ENCODE data around the gene THSD8. TPM values are rescaled to one million over a fixed set of nuclear protein-coding genes. Genes with fewer than 3 reads are reported as not detected.

The THSD8 gene
- total and polyA plus RNA-seq, 5 experiments from 2014 or later = 0.96 to 3.1 (median 1.0) TPM; not detected in 1

DNA sequence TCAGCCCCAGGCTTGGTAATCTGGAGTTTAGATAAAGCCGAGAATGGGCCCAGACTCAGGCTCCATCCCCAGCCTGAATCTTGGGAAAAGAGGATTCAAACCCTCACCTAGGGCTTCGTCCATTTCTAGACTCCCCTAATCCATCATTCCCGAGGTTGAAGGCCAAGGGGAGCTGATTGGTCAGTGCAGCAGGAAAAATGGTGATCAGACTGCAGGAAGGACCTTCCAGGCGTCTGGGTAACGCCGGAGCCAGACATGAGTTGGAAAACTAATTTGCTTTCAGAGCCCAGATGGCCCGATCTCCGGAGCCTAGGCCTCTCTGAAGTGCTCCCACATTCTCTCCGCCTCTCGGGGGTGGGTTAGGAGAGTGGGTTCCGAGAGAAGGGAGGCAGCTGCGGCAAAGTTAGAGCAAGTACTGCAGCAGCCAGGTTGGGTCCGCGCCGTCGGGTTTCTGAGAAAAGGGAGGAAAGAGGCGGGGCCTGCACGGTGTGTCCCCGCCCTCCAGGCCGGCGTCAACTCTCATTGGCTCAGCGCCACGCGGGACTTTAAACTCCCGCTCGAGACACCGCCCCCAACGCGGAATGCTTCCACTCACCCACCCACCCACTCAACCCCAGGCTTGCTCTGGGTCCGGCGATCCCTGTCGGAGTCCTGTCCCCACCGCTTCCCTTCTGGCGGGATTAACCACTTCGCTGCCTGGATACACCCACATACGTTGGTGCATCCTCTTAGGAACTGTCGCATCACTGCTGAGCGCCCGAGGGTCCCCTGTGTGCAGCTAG lies 33.3 kb downstream of the THSD8 start:
- Mint-ChIP-seq H3K27me3 (peaks cover 60 to 91% (median 69%) of the 10 kb centered on the region in 5 donors), H3K4me3 (peak overlapping the region in 8 of 10 donors; percentile 20 to 79 (median 60)), H3K36me3 (peaks cover 2 to 15% (median 3%) of the 10 kb centered on the region in 3 donors), H3K9me3 (peaks cover 0 to 8% (median 2%) of the 10 kb centered on the region in 9 donors), H3K27ac (peak overlapping the region in 1 of 10 donors; percentile 45), H3K4me1 (peaks cover 23 to 51% (median 39%) of the 10 kb centered on the region in 4 donors)
- POLR2A ChIA-PET = interaction anchor here (0.6 kb wide), 1 partner anchor 99 kb away, joined by 3 read pairs; no protein-coding TSS in a partner anchor
- ATAC-seq (peak in 1 of 2 donors; percentile 40), DNase-seq (peak in 5 of 10 donors; percentile 27 to 67 (median 44))

DNA sequence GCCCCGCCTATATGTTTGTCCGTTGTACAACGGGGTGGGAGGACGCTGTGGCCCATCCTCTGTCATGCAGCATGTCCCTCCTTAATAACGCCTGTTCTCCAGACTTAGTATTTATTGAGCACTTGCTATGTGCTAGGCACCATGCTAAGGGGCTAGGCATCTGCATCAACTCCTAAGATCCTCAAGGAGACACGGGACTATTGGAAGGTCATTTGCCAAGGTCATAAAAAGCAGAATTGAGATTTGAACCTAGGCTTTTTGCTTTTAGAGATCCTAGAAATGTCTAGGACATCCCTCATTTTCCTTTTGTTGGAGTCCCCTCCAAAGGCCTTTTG lies 34.6 kb downstream of the THSD8 start:
- DNase-seq = no peak

DNA sequence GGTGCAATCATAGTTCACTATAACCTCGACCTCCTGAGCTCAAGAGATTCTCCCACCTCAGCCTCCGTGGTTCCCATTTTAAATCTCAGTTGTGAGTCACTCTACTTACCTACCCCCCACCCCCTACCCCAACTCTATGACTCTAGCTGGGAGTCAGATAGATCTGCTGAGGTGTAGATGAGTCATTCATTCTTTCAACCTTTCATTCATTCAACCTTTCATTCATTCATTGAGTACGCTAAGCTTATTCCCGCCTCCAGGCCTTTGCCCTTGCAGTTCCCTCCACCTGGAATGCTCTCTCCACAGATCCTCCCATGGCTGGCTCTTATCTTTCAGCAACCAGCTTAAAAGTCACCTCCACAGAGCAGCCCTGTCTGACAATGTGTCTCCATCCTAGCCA lies 35.4 kb downstream of the THSD8 start:
- Mint-ChIP-seq H3K27ac (no peak overlapping the region), H3K4me3 (peak overlapping the region in 6 of 10 donors; percentile 11 to 46 (median 22)), H3K9me3 (peaks cover 0 to 4% (median 0%) of the 10 kb centered on the region in 9 donors), H3K4me1 (peaks cover 30 to 62% (median 47%) of the 10 kb centered on the region in 4 donors), H3K27me3 (peaks cover 56 to 91% (median 68%) of the 10 kb centered on the region in 5 donors), H3K36me3 (peaks cover 0 to 15% (median 3%) of the 10 kb centered on the region in 3 donors)
- POLR2A ChIA-PET = interaction anchor here (0.7 kb wide), 1 partner anchor 266 kb away, joined by 3 read pairs; no protein-coding TSS in a partner anchor
- DNase-seq (no peak), ATAC-seq (no peak)

More for the DNA sequence above, 34.6 kb downstream of the THSD8 start:
- POLR2A ChIA-PET = no interaction called here
- Mint-ChIP-seq H3K27me3 (peaks cover 58 to 91% (median 68%) of the 10 kb centered on the region in 5 donors), H3K36me3 (peaks cover 0 to 13% (median 3%) of the 10 kb centered on the region in 3 donors), H3K4me1 (peaks cover 29 to 64% (median 49%) of the 10 kb centered on the region in 4 donors), H3K27ac (no peak overlapping the region), H3K9me3 (peaks cover 0 to 6% (median 2%) of the 10 kb centered on the region in 9 donors), H3K4me3 (peak overlapping the region in 1 of 10 donors; percentile 26)
- ATAC-seq = no peak

DNA sequence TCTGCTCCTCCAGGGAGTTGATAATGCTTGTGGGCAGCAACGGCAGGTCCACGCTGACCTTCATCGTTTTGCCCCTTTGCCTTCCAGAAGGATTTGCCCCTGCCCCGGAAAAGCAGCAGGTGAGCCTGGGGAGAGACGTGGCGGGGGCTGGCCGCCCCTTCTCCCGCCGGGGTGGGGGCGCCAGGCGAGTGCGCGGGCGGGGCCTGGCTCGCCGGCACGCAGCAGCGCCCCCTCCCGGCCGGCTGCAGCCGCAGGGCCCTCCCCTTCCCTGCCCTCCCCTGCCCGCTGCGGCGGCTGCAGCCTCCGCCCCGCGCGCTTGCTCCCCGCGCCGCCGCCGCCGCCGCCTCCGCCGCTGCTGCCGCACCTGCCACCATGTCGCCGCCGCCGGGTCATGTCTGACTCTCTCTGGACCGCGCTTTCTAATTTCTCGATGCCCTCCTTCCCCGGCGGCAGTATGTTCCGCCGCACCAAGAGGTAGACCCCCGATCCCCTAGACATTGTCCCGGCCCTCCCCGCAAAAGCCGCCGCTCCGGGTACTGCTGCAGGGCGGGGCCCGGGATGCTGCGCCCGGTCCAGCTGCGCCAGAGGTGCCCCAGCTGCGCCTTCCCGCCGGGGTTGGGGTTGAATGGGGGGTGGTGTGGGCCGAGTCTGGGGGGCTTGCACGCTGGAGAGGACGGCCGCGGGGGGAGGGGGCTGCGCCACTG lies 36.5 kb downstream of the THSD8 start, which contains the start of gene MAST1:
TSS of gene MAST1 (plus strand) at position 334 of the 704 bp plus-strand sequence. CDS start at position 392, 58 bp downstream.
- Mint-ChIP-seq H3K9me3 (peaks cover 0 to 4% (median 0%) of the 10 kb centered on the region in 9 donors), H3K27ac (peak within 1 kb of the TSS in 3 of 10 donors; percentile 34 to 75 (median 37)), H3K4me1 (peaks cover 24 to 52% (median 40%) of the 10 kb centered on the region in 4 donors), H3K4me3 (peak within 1 kb of the TSS; percentile 4 to 82 (median 74)), H3K27me3 (peaks cover 56 to 90% (median 65%) of the 10 kb centered on the region in 5 donors), H3K36me3 (peaks cover 0 to 11% (median 0%) of the 10 kb centered on the region in 3 donors)
- peak; percentile 67 to 72 for ATAC-seq
- peak; percentile 20 to 68 (median 49) for DNase-seq
- POLR2A ChIA-PET = no interaction called here

DNA sequence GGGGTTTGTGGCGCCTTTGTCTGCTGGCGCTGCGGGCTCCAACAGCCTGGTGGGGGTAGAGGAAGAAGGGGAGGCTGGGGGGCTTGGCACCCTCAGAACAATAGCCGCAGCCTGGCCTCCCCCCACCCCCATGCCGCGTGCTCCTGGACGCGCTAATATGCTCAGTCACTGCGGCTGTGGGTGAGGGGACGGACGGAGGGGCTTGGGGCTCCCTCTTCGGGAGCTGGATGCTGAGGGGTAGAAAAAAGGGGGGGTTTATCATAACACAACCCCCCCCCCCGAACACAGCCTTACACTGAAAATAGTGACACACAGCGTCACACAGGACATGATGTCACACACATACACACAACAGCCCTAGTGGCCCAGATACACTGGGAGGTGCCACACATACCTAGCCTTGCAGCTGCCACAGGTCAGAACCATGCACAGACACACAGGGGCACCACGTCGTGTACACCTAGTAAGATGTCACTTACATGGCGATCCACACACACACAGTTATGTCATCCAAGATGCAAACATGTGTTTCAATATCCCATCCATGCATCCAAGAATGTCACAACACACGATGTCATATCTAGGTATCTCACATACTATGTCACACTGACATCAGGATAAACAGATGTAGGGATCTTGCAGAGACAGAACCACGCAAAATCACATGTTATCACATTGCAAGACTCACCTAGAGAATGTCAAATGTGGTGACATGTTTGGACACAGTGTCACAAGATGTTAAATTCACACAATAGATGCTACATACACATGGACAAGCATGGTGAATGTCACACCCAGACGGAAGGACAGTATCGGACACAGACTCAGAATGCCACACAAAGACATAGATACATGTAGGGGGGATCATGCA lies 37.3 kb downstream of the THSD8 start:
- peak in 1 of 2 donors; percentile 68 for ATAC-seq
- H3K36me3 Mint-ChIP-seq = peaks cover 0 to 11% (median 2%) of the 10 kb centered on the region in 3 donors
- DNase-seq = peak in 2 of 10 donors; percentile 21 to 62
- peaks cover 55 to 92% (median 67%) of the 10 kb centered on the region in 5 donors for H3K27me3 Mint-ChIP-seq
- H3K4me1 Mint-ChIP-seq = peaks cover 23 to 50% (median 38%) of the 10 kb centered on the region in 4 donors
- peak overlapping the region; percentile 4 to 82 (median 74) for H3K4me3 Mint-ChIP-seq
- H3K9me3 Mint-ChIP-seq = peaks cover 0 to 4% (median 0%) of the 10 kb centered on the region in 9 donors
- peak overlapping the region in 1 of 10 donors; percentile 75 for H3K27ac Mint-ChIP-seq
- POLR2A ChIA-PET = no interaction called here

DNA sequence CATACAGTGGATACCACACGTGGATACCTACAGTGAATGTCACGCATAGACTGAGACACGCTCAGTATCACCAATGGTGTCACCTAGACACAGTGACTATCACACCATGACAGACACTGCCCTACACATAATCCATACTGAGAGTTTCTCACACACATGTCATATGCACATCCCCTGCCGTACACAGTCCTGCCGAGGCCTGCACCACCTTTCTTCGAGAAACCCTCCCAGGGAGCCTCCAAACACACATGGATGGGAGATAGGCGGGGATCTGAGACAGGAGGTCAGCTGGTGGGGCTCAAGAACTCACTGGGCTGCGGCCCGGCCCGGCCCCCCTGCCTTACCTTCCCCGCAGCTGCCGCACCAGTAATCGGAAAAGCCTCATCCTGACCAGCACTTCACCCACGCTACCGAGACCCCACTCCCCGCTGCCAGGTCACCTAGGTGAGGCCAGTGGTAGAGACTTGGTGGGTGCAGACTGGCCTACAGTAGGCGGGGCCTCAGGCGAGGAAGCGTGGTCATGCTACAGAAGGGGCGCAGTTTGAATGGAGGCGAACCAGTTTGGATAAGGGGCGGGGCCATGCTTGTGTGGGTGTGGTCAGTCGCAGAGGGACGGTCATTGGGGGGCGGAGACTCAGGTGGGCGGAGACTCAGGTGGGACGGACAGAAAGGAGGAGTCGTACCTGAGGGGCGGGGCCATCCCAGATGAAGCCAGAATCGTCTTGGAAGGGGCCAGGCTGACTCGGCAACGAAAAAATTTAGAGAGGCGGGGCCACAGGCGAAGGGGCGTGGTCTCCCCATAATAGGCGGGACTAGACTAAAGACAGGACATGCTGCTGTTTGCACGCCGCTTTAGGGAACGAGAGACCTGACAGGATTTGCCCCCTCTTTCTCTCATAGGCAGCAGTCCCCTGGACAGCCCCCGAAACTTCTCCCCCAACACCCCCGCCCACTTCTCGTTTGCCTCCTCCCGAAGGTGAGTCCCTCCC lies 38.5 kb downstream of the THSD8 start:
- peak in 4 of 10 donors; percentile 14 to 39 (median 28) for DNase-seq
- Mint-ChIP-seq H3K36me3 (peaks cover 0 to 11% (median 2%) of the 10 kb centered on the region in 3 donors), H3K4me1 (peaks cover 19 to 43% (median 33%) of the 10 kb centered on the region in 4 donors), H3K9me3 (no peaks in the 10 kb centered on the region), H3K4me3 (peak overlapping the region in 9 of 10 donors; percentile 7 to 75 (median 43)), H3K27me3 (peaks cover 54 to 89% (median 66%) of the 10 kb centered on the region in 5 donors), H3K27ac (peak overlapping the region in 1 of 10 donors; percentile 70)
- POLR2A ChIA-PET = no interaction called here
- ATAC-seq = peak in 1 of 2 donors; percentile 24

DNA sequence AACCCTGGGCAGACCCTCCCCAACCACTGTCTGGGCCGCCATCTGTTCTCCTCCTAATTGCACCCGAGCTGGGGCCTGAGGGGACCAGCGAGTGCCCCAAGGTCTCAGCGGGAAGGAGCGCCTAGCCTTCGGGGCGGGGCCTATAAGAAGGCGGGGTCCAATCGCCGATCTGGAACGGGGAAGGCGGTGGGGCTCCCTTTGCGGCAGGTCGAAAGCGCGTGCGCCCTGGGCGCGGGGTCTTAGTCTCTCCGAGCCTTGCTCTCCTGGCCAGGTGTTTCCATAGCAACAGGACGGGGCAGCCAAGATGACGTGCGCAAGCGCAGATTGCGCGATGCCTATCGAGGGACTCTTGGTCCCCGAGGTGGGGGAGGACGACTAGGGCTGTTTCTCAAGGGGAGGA lies 39.2 kb downstream of the THSD8 start:
- Mint-ChIP-seq H3K4me1 (peaks cover 19 to 43% (median 33%) of the 10 kb centered on the region in 4 donors), H3K27ac (no peak overlapping the region), H3K4me3 (peak overlapping the region; percentile 7 to 75 (median 42)), H3K36me3 (peaks cover 0 to 11% (median 2%) of the 10 kb centered on the region in 3 donors), H3K9me3 (no peaks in the 10 kb centered on the region), H3K27me3 (peaks cover 51 to 89% (median 61%) of the 10 kb centered on the region in 5 donors)
- ATAC-seq = no peak
- DNase-seq = no peak
- POLR2A ChIA-PET = no interaction called here

DNA sequence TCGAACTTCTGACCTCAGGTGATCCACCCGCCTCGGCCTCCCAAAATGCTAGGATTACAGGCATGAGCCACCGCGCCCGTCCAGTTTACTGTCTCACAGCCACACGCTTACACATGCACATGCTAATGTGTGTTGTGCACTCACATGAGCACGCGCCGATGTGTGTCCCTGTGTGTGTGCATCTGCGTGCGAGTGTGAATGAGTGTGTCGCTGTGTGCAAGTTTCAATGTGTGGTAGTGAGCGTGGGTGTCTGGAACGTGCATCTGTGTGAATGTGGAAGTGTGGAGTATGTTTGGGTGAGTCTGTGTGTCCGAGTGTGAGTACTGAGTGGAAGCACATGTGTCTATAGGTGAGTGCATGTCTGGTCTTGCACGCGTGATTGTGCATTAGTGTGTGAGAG lies 40.6 kb downstream of the THSD8 start:
- H3K27ac Mint-ChIP-seq = no peak overlapping the region
- POLR2A ChIA-PET = no interaction called here
- ATAC-seq (no peak), DNase-seq (no peak)
- peaks cover 21 to 36% (median 34%) of the 10 kb centered on the region in 4 donors for H3K4me1 Mint-ChIP-seq
- peak overlapping the region in 1 of 10 donors; percentile 11 for H3K4me3 Mint-ChIP-seq
- peaks cover 0 to 11% (median 2%) of the 10 kb centered on the region in 3 donors for H3K36me3 Mint-ChIP-seq
- H3K27me3 Mint-ChIP-seq = peaks cover 43 to 88% (median 56%) of the 10 kb centered on the region in 5 donors
- H3K9me3 Mint-ChIP-seq = no peaks in the 10 kb centered on the region

DNA sequence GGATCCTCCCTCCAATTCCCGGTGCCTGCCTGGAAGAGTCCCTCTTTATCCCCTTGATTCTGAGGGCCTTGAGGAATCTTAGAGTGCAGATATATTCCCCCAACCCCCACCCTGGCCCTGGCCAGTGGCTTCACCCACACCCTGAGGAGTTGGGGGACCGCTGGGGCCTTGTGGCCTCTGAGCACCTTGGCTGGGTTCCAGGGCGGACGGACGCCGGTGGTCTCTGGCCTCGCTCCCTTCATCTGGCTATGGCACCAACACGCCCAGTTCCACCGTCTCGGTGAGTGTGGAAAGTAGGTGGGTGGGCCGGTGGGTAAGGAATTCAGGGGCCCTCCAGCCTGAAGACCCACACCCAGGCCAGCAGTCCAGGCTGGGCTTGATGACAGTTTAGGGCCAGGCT lies 41.5 kb downstream of the THSD8 start:
- ATAC-seq = no peak
- Mint-ChIP-seq H3K27ac (no peak overlapping the region), H3K4me3 (no peak overlapping the region), H3K36me3 (peaks cover 0 to 11% (median 2%) of the 10 kb centered on the region in 3 donors), H3K9me3 (no peaks in the 10 kb centered on the region), H3K4me1 (peaks cover 23 to 39% (median 34%) of the 10 kb centered on the region in 4 donors), H3K27me3 (peaks cover 38 to 83% (median 54%) of the 10 kb centered on the region in 5 donors)
- DNase-seq = no peak
- POLR2A ChIA-PET = no interaction called here

DNA sequence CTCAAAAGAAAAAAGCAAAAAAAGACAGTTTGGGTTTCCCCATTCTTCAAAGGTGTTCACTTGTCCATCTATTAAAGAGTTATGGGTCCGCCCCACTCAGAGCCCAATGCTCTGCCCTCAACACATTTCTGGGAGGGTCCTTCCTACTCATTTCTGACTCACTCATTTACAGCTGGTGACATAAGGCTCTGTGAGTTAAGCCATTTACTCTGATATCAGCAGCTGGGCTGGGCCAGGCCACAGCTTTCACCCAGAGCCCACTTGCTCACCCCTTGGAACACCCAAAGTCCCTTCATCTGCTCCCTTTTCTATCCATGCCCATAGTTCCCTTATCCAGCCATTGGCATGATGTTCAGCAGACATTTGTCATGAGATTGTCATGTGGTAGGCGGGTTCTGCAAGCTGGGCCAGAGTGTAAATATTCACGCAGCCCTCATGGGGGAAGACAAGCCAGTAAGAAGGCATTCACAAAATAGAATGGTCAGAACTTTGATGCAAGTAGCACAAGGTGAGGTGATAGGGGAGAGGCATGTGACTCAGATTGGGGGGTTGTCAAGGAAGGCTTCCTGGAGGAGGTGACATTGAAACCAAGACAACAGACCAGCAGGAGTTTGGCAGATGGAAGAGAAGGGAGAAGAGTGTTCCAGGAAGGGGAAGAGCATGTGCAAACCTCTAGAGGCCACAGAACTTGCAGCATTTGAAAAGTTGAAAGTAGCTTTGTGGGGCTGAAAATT lies 42.3 kb downstream of the THSD8 start:
- no peaks in the 10 kb centered on the region for H3K9me3 Mint-ChIP-seq
- peaks cover 38 to 75% (median 56%) of the 10 kb centered on the region in 5 donors for H3K27me3 Mint-ChIP-seq
- H3K4me3 Mint-ChIP-seq = no peak overlapping the region
- no peak for ATAC-seq
- H3K4me1 Mint-ChIP-seq = peaks cover 21 to 31% (median 29%) of the 10 kb centered on the region in 4 donors
- DNase-seq = no peak
- no peak overlapping the region for H3K27ac Mint-ChIP-seq
- peaks cover 0 to 11% (median 2%) of the 10 kb centered on the region in 3 donors for H3K36me3 Mint-ChIP-seq
- POLR2A ChIA-PET = interaction anchor here (0.5 kb wide), 2 partner anchors 36 to 117 kb away, joined by 3 to 5 read pairs; no protein-coding TSS in a partner anchor
